RPMI8226 (cell line): ENCODE measurements around the gene SOX1.

Source experiments
- DNase-seq: peaks from one replicate; pipeline ENCODE4 v3.0.0-alpha.2; 2015

The SOX1 gene

DNA sequence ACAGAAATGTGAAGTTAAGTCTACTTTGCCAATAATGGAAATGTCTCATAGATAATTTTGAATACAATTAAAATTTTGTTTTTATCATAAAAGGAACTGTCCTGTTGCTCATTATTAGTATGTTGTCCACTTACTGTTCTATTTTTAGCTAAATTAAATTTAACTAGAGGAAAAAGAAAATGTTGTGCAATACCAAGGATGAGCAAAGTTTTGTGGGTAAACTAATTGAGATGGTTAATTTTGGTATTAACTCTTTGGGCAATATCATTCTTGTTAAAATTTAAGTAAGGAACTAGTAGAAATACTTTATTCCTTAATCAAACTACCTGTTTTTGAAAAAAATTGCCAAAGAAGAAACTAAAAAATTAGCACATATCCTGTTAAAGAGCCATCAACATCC lies 43.5 kb downstream of the SOX1 start:
- no peak for DNase-seq

- DNase-seq, result no peak
Measured at GRCh38 chr13:112111239-112111857, 44.4 kb downstream of the SOX1 start.

- no peak for DNase-seq
Measured at GRCh38 chr13:112112534-112113276, 45.8 kb downstream of the SOX1 start.

GRCh38 chr13:112113348-112113747 lies 46.4 kb downstream of the SOX1 start:
- DNase-seq, result no peak

DNA sequence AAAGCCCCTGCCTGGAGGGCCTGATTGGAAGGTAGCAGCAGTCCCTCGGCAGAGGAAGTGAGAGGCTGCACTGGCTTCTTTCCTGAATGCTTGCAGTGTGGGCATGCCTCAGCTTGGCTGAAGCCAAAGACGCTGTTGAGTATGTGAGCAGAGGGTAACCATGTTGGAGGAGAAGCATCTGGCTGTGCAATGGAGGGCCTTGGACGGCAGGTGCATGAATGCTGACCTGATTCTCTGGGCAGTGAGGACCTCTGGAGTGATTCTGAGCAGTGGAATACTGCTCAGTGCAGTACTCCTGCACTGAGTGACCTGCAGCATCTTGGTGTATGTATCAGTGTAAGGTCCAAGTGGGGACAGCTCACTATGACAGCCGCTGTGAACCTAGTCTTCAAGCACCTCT lies 46.9 kb downstream of the SOX1 start:
- DNase-seq, result no peak

GRCh38 chr13:112114391-112114790 lies 47.4 kb downstream of the SOX1 start:
- DNase-seq, result no peak

- no peak for DNase-seq
Measured at GRCh38 chr13:112115403-112116091, 48.6 kb downstream of the SOX1 start.

- no peak for DNase-seq
Measured at GRCh38 chr13:112116187-112116950, 49.4 kb downstream of the SOX1 start.

- no peak for DNase-seq
Measured at GRCh38 chr13:112117258-112117954, 50.5 kb downstream of the SOX1 start.

DNA sequence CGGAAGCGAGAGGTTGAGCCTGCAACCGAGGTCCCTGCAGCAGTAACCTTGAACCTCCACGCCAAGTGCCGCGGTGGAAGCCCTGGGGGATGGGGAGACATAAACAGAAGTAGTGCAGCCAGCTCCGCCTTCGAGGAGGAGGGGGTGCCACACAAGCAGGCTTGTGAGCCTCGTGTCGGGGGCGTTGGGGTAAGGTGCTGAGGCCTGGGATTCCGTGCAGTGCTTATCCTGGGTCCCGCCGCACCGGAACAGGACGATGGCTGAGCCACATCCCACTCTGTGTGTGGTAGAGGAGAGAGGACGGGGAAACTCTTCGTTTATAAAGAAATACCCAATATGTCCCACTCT lies 51.0 kb downstream of the SOX1 start:
- no peak for DNase-seq

GRCh38 chr13:112118451-112119064 lies 51.6 kb downstream of the SOX1 start:
- no peak for DNase-seq

- no peak for DNase-seq
Measured at GRCh38 chr13:112119192-112120030, 52.5 kb downstream of the SOX1 start.

DNA sequence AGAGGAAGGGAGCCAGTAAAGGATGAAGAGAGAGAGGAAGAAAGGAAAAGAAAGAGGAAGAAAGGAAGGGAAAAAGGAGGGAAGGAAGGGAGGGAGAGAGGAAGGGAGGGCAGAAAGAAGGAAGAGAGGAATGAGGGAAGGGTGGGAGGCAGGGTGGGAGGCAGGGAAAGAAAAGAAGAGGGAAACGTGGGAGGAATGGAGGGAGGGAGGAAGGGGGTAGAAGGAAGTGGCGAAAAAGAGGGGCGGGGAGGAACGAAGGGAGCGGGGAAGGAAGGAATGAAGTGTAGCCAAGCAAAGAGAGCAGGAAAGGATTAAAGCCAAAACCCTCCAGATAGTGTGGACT lies 53.1 kb downstream of the SOX1 start:
- DNase-seq, result no peak
